ENCODE results near the gene SLC16A12.
"Not testable (repeated sequence)": the region's sequence is repeated elsewhere in the genome, so short reads cannot be mapped to it uniquely, and the experiment has no call there.

Gene SLC16A12

GRCh38 chr10:89547853-89548513 lies 12.6 kb upstream of the SLC16A12 start:
- no peak for FAIRE-seq

- not testable (repeated sequence) for FAIRE-seq
Observed at GRCh38 chr10:89546651-89547050, 11.3 kb upstream of the SLC16A12 start.

- FAIRE-seq: no peak
Observed at GRCh38 chr10:89543841-89544240, 8.4 kb upstream of the SLC16A12 start.

- FAIRE-seq: no peak
Observed at GRCh38 chr10:89540420-89540949, 5.1 kb upstream of the SLC16A12 start.

GRCh38 chr10:89537364-89537763 lies 2.0 kb upstream of the SLC16A12 start:
- FAIRE-seq: no peak

GRCh38 chr10:89536013-89536354 lies 590 bp upstream of the SLC16A12 start:
- no peak for FAIRE-seq

- no peak for FAIRE-seq
Observed at GRCh38 chr10:89534826-89535166, 598 bp downstream of the SLC16A12 start.

- no peak for FAIRE-seq
Observed at GRCh38 chr10:89532476-89532875, 2.9 kb downstream of the SLC16A12 start.

- FAIRE-seq: no peak
Observed at GRCh38 chr10:89531359-89531758, 4.0 kb downstream of the SLC16A12 start.

- not testable (repeated sequence) for FAIRE-seq
Observed at GRCh38 chr10:89529711-89530110, 5.7 kb downstream of the SLC16A12 start.

GRCh38 chr10:89526358-89526757 lies 9.0 kb downstream of the SLC16A12 start:
- FAIRE-seq: no peak

- FAIRE-seq: no peak
Observed at GRCh38 chr10:89525556-89525955, 9.8 kb downstream of the SLC16A12 start.

GRCh38 chr10:89524279-89524678 lies 11.1 kb downstream of the SLC16A12 start:
- FAIRE-seq: no peak

- no peak for FAIRE-seq
Observed at GRCh38 chr10:89523274-89523673, 12.1 kb downstream of the SLC16A12 start.

GRCh38 chr10:89522463-89522862 lies 12.9 kb downstream of the SLC16A12 start:
- FAIRE-seq: no peak

GRCh38 chr10:89521368-89521767 lies 14.0 kb downstream of the SLC16A12 start:
- no peak for FAIRE-seq

GRCh38 chr10:89520706-89521105 lies 14.7 kb downstream of the SLC16A12 start:
- no peak for FAIRE-seq

- no peak for FAIRE-seq
Observed at GRCh38 chr10:89518876-89519842, 16.2 kb downstream of the SLC16A12 start.

- FAIRE-seq: no peak
Observed at GRCh38 chr10:89518108-89518507, 17.3 kb downstream of the SLC16A12 start.

GRCh38 chr10:89516149-89516832 lies 19.1 kb downstream of the SLC16A12 start:
- FAIRE-seq: no peak

GRCh38 chr10:89515031-89515841 lies 20.2 kb downstream of the SLC16A12 start:
- FAIRE-seq: no peak

- FAIRE-seq: no peak
Observed at GRCh38 chr10:89513206-89513605, 22.2 kb downstream of the SLC16A12 start.
